Activated CD4-positive, CD25-positive, alpha-beta regulatory T cell (primary cell): Measurements from ENCODE around the gene ARAP2.

ENCODE experiments used
- DNase-seq, 4 experiments: peaks; one replicate each; lab custom pipeline; 2025; lab: John Stamatoyannopoulos, UW

Gene ARAP2

DNA sequence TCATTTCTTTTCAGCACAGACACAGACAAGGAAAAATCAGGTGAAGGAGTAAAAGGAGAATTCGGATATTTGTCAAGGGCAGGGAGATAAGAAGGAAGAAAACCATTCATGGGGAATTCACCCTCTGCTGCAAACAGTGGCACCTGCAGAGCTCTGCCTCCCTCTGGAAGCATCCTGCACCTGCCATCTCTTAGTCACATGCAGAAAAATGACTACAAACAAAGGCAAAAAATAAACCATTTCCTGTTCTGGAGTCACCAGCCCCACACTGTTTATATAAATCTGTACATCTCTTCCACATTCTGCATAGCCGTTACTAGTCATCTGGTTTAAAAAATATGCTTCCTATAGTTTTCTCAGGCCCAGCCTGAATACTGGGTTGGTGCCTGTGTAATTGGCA is 205.3 kb downstream of the ARAP2 start:
- DNase-seq, result no peak

DNA sequence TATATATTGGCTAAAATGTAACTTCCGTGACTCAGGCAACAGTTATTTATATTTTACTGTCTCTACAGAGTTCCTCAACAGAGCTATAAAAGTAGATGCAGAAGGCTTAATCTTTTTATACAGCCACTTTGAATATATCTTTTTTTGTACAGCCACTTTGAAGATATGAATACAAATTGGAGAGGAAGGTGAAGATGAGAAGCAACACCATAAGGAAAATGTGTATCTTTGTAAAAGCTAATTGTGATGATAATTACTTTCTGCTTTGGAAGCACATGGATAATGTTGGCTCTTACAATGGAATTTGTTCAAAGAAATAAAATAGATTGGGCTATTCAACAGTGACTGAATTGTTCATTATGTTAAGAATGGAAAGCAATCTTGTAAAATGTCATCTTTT is 205.8 kb downstream of the ARAP2 start:
- DNase-seq, result no peak

DNA sequence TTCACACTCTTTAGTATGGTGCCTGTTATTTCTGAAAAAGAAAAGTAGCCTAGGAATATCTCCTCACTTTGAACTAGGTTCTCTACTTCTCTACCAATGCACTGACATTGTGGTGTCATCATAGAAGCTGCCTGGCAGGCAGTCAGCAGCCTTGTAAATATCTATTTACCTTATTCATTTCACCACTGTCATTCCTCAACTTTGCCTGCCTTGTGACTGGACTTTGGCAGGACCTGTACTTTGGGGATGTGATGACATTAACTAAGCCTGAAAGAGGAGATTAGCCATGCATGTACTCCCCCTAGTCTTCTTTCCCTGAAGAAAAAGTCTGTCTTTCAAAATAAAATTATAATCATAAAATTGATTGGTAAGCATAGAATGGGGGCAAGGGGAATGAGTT is 207.2 kb downstream of the ARAP2 start:
- DNase-seq, result no peak

DNA sequence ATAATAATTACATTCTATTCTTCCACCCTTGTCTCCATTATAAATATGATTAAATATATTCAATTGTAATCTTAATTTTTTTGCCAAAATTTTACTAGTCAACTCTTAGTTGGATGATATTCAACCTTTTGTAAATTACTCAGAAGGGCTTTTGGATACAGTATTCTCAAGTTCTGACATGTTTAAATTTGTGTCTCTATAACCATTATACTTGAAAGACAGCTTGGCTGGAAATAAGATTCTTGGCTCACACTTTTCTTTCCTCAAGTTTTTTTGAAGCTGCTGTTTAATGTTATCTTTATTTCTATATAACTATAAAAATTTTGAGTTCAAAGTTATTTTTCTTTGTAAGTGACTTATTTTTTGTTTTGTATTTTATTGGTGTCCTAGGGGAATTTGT is 214.4 kb downstream of the ARAP2 start:
- no peak for DNase-seq

DNA sequence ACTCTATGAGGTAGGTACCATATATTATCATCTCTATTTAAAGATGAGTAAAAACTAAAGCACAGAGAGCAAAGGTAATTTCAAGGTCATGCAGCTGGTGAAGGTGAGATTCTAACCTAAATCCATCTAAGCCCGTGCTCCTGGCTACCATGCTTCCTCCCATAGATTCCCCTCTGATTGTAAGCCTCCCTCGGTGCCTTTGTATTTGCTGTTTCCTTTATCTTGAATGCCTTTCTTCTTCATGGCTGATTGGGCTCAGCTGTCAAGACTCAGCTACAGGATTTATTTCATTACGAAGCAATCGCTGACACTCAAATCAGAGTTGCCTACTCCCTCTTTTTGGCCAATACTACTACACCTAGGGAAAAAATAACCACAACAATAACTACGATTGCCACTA is 217.1 kb downstream of the ARAP2 start:
- no peak for DNase-seq

DNA sequence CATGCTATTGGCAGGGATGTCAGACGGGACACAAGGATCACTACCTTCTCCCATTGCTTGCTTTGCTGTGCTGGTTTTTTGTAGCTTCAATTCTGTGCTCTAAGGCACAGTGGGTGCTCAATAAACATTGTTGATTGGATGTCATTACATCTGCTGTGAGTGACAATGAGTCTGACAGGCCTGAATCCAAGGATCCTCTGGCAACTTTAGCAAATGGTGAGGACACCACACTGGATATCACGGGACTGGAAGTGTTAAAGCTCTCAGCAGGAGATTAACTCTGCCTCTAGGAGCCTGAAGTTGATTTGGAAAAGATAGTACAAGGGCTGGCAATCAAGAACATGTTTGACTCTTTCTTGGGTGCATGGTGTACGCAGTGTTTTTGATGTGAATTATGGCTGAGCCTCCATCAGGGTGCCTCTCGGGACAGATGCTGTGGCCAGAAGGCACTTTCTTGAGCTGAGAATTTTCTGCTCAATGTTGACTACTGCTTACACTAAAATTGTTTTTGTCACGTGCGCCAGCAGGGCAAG is 217.9 kb downstream of the ARAP2 start:
- DNase-seq, result no peak

DNA sequence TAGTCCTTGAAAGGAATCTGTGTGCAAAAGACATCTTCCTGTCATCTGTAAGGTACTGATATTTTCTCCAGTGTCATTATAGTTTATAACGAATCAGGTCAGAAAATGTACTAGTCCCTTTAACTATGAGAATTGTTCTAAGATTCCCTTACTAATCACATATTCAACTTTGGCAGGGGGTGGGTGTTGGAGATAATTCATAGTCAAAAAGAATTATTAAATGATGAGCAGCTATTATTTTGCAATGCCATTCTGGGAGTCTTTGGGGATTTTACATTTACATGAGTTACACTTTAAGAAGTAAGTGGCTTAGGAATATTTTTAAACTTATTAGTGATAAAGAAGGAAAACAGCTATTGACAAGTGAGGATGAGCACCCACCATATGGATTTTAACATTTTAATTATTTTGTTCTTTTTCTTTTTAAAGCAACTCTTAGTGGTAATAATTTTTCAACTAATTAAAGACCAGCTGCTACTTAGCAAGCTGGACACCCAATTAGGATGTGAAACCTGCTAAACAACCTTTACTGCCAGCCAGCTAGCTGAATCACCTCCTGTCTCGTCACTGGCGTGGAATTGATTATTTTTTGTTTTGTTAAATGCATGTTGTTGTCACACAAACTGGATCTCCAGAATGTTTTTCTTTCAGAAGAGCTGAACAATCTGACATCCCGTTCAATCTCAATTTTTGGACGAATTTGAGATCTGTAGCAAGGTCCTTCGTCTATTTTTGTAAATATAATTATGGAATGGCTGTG is 219.2 kb downstream of the ARAP2 start:
- DNase-seq, result no peak

DNA sequence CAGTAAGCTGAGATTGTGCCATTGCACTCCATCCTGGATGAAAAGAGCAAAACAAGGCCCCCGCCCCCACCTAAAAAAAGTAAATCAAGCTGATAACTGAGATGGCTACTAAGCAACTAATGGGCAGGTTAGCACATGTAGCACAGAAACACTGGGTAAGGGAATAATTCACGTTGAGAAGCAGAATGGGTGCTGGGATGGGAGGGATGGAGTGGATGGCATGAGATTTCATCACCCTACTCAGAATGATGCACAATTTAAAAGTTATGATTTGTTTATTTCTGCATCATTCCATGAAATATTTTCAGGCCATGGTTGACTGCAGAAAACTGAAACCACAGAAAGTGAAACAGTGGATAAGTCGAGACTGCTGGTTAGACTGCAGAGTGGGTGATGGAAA is 224.0 kb downstream of the ARAP2 start:
- DNase-seq, result no peak
